Central memory CD4-positive, alpha-beta T cell (primary cell): ENCODE data around the gene SERPINI1.

Source experiments
- DNase-seq: peaks from one replicate; pipeline ENCODE4 v3.0.0; 2022

SERPINI1 gene

DNA sequence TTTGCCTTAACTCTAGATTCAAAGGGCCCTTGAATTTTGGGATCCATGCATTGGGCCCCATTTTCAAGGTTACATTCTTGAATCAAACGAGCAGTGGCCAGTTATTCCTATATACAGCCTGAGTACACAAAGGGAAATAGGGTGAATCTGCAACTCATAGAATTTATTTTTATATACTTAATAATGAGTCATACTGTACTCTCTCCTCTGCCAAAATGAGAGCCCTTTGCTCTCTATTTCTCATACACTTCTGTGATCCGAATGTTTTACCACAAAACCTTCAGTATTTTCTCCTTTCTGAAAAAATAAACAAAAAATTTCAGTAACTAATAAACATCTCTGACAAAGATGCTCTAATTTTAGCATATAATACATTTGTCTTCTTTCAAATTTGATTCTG lies 116.7 kb downstream of the SERPINI1 start:
- DNase-seq, result no peak

DNA sequence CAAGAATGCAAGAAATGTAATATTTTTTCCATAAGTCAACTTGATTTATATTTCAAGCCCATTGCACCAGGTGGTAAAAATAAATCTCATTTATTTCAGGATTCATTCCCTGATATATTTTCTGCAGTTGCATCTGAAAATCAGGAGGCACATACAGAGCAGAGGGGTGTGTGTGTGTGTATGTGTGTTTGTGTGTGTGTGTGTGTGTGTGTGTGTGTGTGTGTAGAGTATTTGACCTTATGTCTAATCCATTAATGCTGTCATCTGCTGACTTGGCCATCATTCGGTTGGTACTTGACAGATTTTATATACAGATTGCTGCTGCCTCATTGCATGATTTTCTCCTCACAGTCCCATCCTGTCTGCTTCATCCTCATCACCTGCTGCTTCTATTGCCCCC lies 118.5 kb downstream of the SERPINI1 start:
- no peak for DNase-seq

DNA sequence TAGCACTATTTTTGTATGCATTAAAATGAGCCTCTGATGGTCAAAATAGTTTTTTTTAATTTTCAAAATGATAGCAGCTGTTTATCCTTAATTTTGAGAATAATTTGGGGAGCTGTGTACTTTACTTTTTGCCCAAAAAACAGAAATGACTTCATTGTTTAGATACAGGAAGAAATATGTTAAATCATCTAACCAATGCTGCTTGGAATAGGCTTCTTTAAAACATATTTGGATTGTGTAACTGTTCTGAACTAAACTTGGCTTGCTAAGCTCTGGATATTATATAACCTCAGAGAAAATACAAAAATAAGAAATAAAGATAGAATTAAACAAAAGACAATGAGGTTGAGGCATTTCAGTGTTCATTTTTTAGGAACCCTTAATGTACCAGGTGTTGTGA lies 119.3 kb downstream of the SERPINI1 start:
- no peak for DNase-seq

DNA sequence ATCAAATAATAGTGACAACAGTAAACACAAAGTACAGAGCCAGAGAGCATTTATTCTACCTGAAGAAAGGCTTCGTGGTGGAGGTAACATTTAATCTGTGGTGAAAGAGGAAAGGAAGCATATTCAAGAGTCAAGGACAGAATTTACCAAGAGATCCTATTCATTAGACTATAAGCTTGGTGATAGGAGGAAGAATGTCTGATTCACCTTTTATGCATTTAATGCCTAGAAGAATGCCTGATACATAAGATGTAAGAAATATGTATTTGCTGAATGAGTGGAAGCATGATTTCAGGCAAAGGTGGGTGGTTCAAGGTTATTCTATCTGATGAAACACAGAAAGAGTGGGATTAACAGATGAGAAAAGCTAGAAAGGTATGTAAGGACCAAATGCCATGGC lies 119.8 kb downstream of the SERPINI1 start:
- no peak for DNase-seq

DNA sequence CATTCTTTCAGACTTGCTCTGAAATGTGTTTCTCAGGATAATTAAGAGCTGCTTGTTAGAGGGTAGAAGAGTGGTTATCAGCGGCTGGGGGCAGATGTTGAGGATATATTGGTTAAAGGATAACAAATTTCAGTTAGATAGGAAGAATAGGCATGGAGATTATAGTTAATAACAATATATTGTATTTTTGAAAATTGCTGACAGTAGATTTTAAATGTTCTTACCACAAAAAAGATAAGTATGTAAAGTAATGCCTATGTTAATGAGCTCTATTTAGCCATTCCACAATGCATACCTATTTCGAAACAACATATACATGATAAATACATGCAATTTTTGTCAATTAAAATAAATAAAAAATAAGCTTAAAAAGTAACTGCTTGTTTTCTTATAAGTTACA lies 123.3 kb downstream of the SERPINI1 start:
- no peak for DNase-seq

DNA sequence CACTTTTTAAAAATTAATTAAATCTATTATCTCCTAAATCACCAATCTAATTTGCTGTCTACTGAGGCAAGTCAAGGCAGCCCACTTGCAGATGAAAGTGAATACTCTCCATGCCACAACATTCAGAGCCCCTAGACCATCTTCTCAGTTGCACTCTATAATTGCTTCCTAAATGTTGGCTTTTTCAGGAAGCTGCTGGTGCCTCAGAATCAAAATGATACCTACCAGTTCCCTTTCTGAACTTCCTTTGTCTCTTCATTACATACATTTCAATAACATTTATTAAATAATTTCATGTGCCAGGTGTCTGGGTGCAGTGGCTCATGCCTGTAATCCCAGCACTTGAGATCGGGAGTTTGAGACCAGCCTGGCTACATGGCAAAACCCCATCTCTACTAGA lies 124.1 kb downstream of the SERPINI1 start:
- no peak for DNase-seq

DNA sequence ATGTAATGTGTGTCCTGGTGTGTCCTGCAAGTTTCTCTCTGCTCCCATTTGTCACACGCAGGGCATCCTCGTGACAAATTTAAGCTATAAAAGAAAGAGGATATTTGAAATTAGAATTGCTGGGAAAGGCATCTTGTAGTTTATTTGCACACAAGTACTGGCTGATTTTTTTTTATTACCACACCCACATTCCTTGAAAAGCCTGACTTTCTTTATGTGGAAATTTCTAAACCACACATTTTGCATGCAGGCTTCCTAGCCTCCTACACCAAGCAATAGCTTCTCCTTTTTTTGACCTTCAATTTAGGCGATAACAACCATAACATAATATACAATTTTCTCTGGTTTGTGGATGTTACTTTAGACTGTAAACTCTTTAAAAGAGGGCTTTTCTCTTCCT lies 126.1 kb downstream of the SERPINI1 start:
- no peak for DNase-seq

DNA sequence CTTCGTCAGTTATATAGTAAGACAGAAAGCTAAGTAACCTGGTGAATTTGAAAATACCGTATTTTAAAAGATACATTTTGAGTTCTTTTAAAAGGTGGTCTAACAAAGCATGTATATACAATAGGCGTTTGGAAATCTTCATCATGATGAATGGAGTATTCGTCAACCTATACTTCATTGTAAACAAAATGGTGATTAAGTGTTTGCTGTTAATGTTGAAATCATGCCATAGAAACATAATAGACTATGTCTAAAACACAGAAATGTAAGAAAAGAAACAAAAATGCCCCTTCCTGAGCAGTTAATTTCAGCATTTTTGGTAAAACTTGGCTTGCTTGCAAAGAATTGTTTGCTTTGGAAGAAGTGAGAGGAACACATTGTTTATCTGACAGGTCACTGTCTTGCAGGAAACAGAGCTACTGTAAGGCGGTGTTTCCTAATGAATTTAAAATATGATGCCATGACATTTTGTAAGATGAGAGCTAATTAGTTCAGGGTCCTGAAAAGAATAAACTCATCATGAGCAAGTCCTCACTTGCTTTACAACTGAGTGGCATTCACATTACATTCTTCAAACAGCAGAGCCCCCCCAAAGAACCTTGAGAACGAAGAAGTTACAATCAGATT lies 126.7 kb downstream of the SERPINI1 start:
- no peak for DNase-seq

DNA sequence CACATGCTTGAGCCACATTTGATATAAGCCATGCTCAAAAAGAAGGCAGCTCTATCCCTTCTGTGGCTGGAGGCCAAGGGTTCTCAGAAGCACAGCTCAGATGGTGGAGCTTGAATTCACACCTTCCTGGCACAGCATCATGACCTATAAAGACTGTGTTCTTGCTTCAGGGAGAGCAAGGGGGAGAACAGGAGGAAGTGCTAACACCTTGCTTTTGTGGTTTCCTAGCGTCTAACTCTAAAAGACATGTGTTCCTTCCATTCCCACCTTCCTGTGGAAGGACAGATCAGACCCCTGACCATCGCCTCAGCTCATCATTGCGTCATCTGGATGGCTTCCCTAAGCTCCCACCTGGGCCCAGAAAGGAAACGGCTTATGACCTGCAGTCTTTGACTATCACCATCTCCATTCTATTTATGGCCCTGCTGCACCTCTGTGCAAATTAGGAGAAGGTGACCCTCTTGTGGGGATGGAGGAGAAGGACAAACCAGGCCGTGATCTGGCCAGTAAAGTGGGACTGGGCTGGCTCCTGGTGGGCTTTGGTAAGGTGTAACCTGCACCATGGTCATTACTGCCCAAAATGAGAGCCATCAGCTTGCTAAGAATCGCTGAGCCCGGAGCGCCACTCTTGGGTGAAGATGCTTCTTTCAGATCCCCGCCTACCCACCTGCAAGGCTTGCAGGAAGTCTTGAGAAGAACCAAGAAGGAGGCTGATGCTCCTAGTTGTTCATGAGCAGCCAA lies 128.5 kb downstream of the SERPINI1 start:
- DNase-seq, result no peak

DNA sequence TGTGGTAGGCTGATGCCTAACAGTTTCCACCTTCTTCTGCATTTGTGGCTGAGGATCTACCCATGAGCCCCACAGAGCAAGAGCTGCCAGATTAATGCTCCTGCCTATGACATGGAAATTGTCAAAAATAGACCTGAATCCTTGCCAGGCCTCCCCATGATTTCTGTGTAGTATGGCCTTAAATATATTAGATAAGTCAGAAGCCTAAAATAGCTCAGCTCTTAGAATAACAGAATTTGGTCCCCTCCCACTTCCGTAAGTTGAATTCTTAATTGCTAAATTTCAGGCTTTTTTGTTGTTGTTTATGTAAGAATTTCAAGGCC lies 129.0 kb downstream of the SERPINI1 start:
- no peak for DNase-seq

DNA sequence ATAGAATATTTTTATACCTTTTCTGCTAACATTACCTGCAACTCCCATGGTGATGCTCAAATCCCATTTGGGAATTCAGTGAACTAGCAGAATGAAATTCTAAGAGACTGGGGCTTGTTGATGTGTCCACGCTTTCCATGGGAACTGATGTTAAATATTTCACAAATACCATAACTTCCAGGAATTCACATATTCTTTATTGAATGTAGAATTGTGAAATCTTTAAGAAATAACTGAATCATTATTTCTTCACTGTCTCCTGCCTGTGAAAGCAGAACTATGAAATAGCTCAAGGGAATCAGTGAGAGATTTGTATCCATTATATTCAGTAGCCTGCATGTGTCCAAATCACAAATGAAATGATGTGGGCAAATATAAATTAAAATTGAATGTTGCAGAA lies 130.8 kb downstream of the SERPINI1 start:
- no peak for DNase-seq

DNA sequence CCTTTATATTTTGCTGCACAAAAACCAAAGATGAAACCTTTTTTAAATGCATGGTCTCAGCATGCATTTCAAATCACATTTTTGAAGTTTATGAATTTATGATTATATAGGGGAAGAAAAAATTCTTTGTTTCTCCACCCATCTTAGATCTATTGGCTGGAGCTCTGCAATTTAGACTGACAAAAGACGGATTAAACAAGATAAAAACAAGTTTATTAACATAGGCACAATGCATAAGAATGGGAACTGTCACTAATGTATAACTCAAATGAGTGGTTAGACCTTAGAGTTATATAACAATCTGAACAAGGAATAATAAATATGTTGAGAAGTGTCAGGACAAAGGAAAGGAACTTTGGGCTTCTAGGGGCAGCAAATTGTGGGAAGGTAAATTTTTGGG lies 132.5 kb downstream of the SERPINI1 start:
- no peak for DNase-seq

DNA sequence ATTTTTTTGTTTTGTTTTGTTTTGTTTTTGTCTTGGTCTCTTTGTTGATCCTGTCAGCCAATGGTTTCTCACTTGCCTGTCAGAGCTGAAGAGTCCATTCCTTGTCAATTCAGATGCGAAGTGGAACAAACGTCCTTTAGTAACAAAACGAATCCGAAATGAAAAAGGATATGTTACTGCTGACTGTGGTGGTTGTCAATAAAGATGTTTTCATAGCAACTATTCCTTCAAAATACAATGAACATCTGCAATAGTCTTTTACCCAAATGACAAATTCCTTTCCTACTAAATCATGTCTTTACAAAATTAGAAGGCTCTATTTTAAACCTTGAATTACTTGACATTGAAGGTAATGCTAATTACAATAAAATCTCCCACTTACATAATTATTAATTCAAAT lies 134.7 kb downstream of the SERPINI1 start:
- DNase-seq, result no peak

DNA sequence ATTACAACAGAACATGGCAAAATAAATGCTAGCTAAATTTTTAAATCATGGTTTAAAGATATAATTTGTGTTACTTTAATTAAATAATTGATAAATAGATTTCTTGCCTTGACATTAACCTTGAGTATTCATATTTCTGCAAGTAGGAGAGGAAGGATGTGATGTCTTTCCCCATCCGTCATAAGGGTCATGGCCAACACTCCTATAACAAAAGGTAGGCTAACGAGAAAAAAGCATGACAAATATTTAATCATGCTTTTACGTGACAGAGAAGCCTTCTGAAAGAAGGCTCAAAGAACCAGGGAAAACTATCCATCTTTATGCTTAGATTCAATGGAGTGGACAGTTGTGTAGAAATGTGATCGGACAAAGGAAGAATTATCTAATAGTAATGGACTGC lies 135.2 kb downstream of the SERPINI1 start:
- no peak for DNase-seq

DNA sequence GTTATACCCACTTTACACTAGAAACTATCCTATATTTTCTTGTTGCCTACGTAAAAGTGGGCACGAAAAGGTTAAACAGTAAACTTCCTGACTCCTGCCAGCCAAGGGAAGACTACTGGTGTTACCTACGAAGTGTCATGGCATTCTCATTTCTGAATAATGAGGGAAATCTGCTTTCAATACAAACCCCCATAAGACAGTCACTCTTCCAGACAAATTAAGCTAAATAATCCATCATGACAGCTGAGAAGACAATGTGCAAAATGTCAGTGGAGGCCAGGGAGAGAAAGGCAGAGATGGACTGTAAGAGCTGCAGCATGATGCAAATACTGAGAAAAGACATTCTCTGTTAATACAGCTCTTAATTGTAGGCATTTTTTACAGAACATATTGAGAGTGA lies 136.5 kb downstream of the SERPINI1 start:
- no peak for DNase-seq

DNA sequence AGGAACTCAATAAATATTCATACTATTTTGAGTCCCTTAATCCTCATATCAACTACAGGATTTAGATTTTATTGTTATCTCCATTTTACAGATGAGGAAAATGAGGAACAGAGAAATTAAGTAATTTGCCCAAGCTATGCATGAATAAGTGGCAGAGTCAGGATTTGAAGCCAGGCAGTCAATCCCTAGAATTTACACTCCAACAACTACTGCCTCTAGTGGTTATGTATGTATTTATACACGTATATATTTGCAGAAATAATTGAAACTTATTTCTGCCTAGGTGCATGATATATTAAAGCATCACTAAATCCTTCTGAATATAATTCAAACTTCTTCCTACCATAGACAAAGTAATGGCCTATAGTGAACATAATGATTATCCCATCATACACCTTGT lies 137.4 kb downstream of the SERPINI1 start:
- no peak for DNase-seq

DNA sequence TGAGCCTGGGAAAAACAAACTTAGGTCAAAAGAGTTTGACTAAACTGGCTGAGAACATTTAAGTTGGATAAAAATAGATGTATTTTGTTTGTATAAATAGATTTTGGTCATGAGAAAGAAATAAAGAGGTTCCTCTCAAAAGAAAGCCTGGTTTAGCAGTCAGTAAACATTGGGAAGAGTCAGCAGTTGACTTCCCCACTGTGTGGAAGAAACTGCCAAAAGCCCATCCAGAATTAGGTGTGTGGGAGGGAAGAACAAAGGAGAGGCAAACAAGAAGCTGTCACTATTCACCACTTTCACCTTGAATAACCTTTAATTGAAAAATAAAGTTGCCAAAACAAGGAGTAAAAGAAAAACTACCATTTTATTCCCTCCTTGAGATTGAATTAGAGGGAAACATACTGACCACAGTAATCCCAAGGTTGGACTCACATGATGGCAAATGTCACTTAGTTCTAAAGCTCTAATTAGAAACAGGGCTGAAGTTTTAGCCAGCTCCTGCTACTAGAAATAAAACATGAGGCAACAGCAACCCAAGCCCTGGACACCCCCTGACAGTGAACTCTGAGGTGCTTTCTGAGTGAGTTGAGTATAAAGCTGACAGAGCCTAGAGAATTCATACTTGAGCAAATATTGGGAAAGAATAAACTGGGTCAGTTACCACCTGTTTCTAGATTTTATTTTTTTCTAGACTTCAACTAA lies 139.3 kb downstream of the SERPINI1 start:
- DNase-seq, result no peak
